H1 (cell line): Measurements from ENCODE around the gene DRC1. TPM values are rescaled to one million over a fixed set of nuclear protein-coding genes. Genes with fewer than 3 reads are reported as not detected.
A peak's percentile ranks its signal among the peaks of the same experiment; 100 is the strongest.

Experiments
- CTCF ChIA-PET: fragments of 300-600 bp; sonication (Branson Sonifier 250); formaldehyde crosslinking; loops from one replicate; lab custom pipeline; 2021; ENCODE audit not compliant: partially characterized antibody; lab: Charles Lee
- POLR2A ChIA-PET: fragments of 300-600 bp; sonication (Branson Sonifier 250); formaldehyde crosslinking; loops from one replicate; lab custom pipeline; 2021; ENCODE audit warnings: inconsistent platforms; ENCODE audit not compliant: partially characterized antibody; lab: Charles Lee
- DNase-seq, 2 experiments: peaks; one replicate each; pipeline versions ENCODE4 v3.0.0 to v3.0.0-alpha.2; 2010 to 2022; ENCODE audit warnings: low spot score in 2 of 2, low read depth in 1 of 2, mixed read lengths in 1 of 2
- FAIRE-seq: peaks from 2 replicates; lab custom pipeline; 2011; peaks lifted over from hg19 to GRCh38; lab: Jason Lieb, UNC
- H2AFZ ChIP-seq: 2 replicates; pipeline ENCODE4 v1.8.1; 2012; ENCODE audit warnings: low read length, inconsistent platforms
- H2AK5ac ChIP-seq: 2 replicates; pipeline ENCODE4 v1.6.1; 2013; ENCODE audit warnings: low read depth, low read length
- H2BK120ac ChIP-seq: replicated peaks from 2 replicates; pipeline ENCODE3; 2013; ENCODE audit warnings: low read depth, low read length, inconsistent platforms
- H2BK12ac ChIP-seq: 2 replicates; pipeline ENCODE4 v1.6.1; 2013; ENCODE audit warnings: low read depth, low read length
- H2BK15ac ChIP-seq: 2 replicates; pipeline ENCODE4 v1.6.1; 2013; ENCODE audit warnings: low read length
- H2BK20ac ChIP-seq: 2 replicates; pipeline ENCODE4 v1.6.1; 2013; ENCODE audit warnings: low read length
- H2BK5ac ChIP-seq: 2 replicates; pipeline ENCODE4 v1.6.1; 2013; ENCODE audit warnings: low read depth, low read length
- H3K14ac ChIP-seq: 2 replicates; pipeline ENCODE4 v1.6.1; 2013; ENCODE audit warnings: inconsistent platforms; ENCODE audit not compliant: insufficient read length
- H3K18ac ChIP-seq: 2 replicates; pipeline ENCODE4 v1.6.1; 2013; ENCODE audit warnings: low read length; ENCODE audit errors: extremely low read depth
- H3K23ac ChIP-seq: 2 replicates; pipeline ENCODE4 v1.6.1; 2013; ENCODE audit warnings: inconsistent platforms; ENCODE audit not compliant: insufficient read length
- H3K23me2 ChIP-seq: 2 replicates; pipeline ENCODE4 v1.6.1; 2013; ENCODE audit warnings: low read depth, low read length
- H3K27ac ChIP-seq: 2 replicates; pipeline ENCODE4 v1.6.1; 2011; ENCODE audit warnings: low read depth, low read length, inconsistent platforms
- H3K27me3 ChIP-seq, 4 experiments: replicated peaks in 1 of 4; 1 replicate in 1 of 4; 2 replicates in 3 of 4; pipeline versions ENCODE4 v1.6.1 to v1.8.1; 2011 to 2013; ENCODE audit warnings: low read length in 3 of 4, mild to moderate bottlenecking in 3 of 4, inconsistent platforms in 2 of 4, mixed read lengths in 2 of 4, moderate library complexity in 1 of 4; ENCODE audit not compliant: control insufficient read depth in 3 of 4, insufficient read depth in 3 of 4; ENCODE audit errors: extremely low read depth in 1 of 4
- H3K36me3 ChIP-seq, 4 experiments: 2 replicates each; pipeline versions ENCODE4 v1.6.1 to v1.8.1; 2011 to 2013; ENCODE audit warnings: mild to moderate bottlenecking in 4 of 4, low read length in 3 of 4, moderate library complexity in 2 of 4, control low read depth in 1 of 4, inconsistent platforms in 1 of 4; ENCODE audit not compliant: insufficient read depth in 4 of 4, control insufficient read depth in 2 of 4
- H3K4ac ChIP-seq: replicated peaks from 2 replicates; pipeline ENCODE3; 2013; ENCODE audit warnings: low read length, low read depth, mixed read lengths, inconsistent platforms; ENCODE audit not compliant: insufficient read length
- H3K4me1 ChIP-seq, 4 experiments: replicated peaks in 1 of 4; 1 replicate in 1 of 4; 2 replicates in 3 of 4; pipeline versions ENCODE4 v1.6.1 to v1.8.1; 2011 to 2013; ENCODE audit warnings: low read length in 3 of 4, inconsistent platforms in 2 of 4, mixed read lengths in 1 of 4; ENCODE audit not compliant: insufficient read depth in 4 of 4, control insufficient read depth in 3 of 4
- H3K4me2 ChIP-seq, 2 experiments: 2 replicates each; pipeline versions ENCODE4 v1.6.1 to v1.8.1; 2011 to 2013; ENCODE audit warnings: low read depth in 2 of 2, low read length in 2 of 2, control low read depth in 1 of 2, inconsistent platforms in 1 of 2, mild to moderate bottlenecking in 1 of 2; ENCODE audit not compliant: insufficient read depth in 1 of 2
- H3K4me3 ChIP-seq, 4 experiments: fragments of 200-600, 300-600 bp in 1 of 4; sonication (generic), shearing (Covaris generic), sonication (Bioruptor Twin) in 1 of 4; 2 replicates each; pipeline versions ENCODE4 v1.5.1 to v1.8.1; 2011 to 2016; ENCODE audit warnings: low read length in 4 of 4, low read depth in 3 of 4, control low read depth in 2 of 4, inconsistent platforms in 2 of 4, mild to moderate bottlenecking in 2 of 4, mixed read lengths in 1 of 4, moderate library complexity in 1 of 4; ENCODE audit not compliant: insufficient read depth in 2 of 4; ENCODE audit errors: extremely low read depth in 1 of 4
- H3K56ac ChIP-seq: replicated peaks from 2 replicates; pipeline ENCODE3; 2013; ENCODE audit warnings: low read depth, mild to moderate bottlenecking, mixed read lengths, low read length, inconsistent platforms; ENCODE audit not compliant: insufficient read length
- H3K79me1 ChIP-seq: 2 replicates; pipeline ENCODE4 v1.6.1; 2013; ENCODE audit warnings: low read depth, low read length, control low read depth
- H3K79me2 ChIP-seq, 2 experiments: 2 replicates each; pipeline versions ENCODE4 v1.6.1 to v1.8.1; 2012 to 2013; ENCODE audit warnings: low read length in 2 of 2, mild to moderate bottlenecking in 2 of 2, inconsistent platforms in 1 of 2; ENCODE audit not compliant: insufficient read depth in 2 of 2, control insufficient read depth in 1 of 2
- H3K9ac ChIP-seq, 4 experiments: replicated peaks in 1 of 4; 1 replicate in 1 of 4; 2 replicates in 3 of 4; pipeline versions ENCODE4 v1.6.1 to v1.8.1; 2011 to 2013; ENCODE audit warnings: low read depth in 3 of 4, low read length in 3 of 4, control low read depth in 2 of 4, mild to moderate bottlenecking in 2 of 4, moderate library complexity in 2 of 4, inconsistent platforms in 1 of 4; ENCODE audit errors: extremely low read depth in 1 of 4
- H3K9me3 ChIP-seq, 2 experiments: 2 replicates each; pipeline versions ENCODE4 v1.6.1 to v1.8.1; 2012 to 2013; ENCODE audit warnings: mild to moderate bottlenecking in 2 of 2, moderate library complexity in 2 of 2, control low read depth in 1 of 2, inconsistent platforms in 1 of 2, low read depth in 1 of 2, low read length in 1 of 2, mixed read lengths in 1 of 2; ENCODE audit not compliant: insufficient read depth in 2 of 2
- H4K20me1 ChIP-seq, 2 experiments: replicated peaks in 1 of 2; 2 replicates each; pipeline versions ENCODE3 to v1.8.1; 2011 to 2013; ENCODE audit warnings: inconsistent platforms in 2 of 2, low read length in 2 of 2, mild to moderate bottlenecking in 1 of 2; ENCODE audit not compliant: insufficient read depth in 2 of 2, control insufficient read depth in 1 of 2
- H4K5ac ChIP-seq: 2 replicates; pipeline ENCODE4 v1.6.1; 2013; ENCODE audit warnings: low read length, low read depth, mixed read lengths, inconsistent platforms; ENCODE audit not compliant: insufficient read length
- H4K8ac ChIP-seq: 2 replicates; pipeline ENCODE4 v1.8.0; 2013; ENCODE audit warnings: mild to moderate bottlenecking, moderate library complexity, low read length, inconsistent platforms; ENCODE audit not compliant: insufficient read depth; ENCODE audit errors: extremely low read depth
- H4K91ac ChIP-seq: replicated peaks from 2 replicates; pipeline ENCODE3; 2013; ENCODE audit warnings: low read length, mixed read lengths, inconsistent platforms; ENCODE audit not compliant: insufficient read length
- ASH2L ChIP-seq: fragments of 200-600, 300-600 bp; sonication (generic); IDR thresholded peaks from one replicate; pipeline ENCODE4 v1.7.1; 2017; ENCODE audit warnings: low read length
- BACH1 ChIP-seq: IDR thresholded peaks from 2 replicates; pipeline ENCODE4 v1.6.1; 2012; ENCODE audit warnings: low read length, improper control_type of control experiment
- CREB1 ChIP-seq: IDR thresholded peaks from 2 replicates; pipeline ENCODE4 v1.6.1; 2012; ENCODE audit warnings: inconsistent platforms
- MAFK ChIP-seq: IDR thresholded peaks from 2 replicates; pipeline ENCODE4 v1.6.1; 2012; ENCODE audit warnings: low read depth, mild to moderate bottlenecking, improper control_type of control experiment, low read length
- POLR2A ChIP-seq, 2 experiments: IDR thresholded peaks; 1 replicate in 1 of 2; 2 replicates in 1 of 2; pipeline ENCODE4 v1.6.1; 2011; ENCODE audit warnings: low read depth in 2 of 2, low read length in 2 of 2, mild to moderate bottlenecking in 2 of 2; ENCODE audit errors: control extremely low read depth in 1 of 2
- TAF7 ChIP-seq: optimal IDR thresholded peaks from 2 replicates; pipeline ENCODE3; 2011; ENCODE audit warnings: low read depth, mild to moderate bottlenecking, inconsistent platforms, low read length, moderate library complexity, borderline replicate concordance
- WGBS, 2 experiments: shearing (Covaris generic) in 1 of 2; methylation state at CpG; one replicate each; pipeline versions ENCODE4 v1.1.6 to v1.1.7; 2013 to 2015; ENCODE audit warnings: low lambda C conversion rate in 2 of 2, mixed read lengths in 2 of 2, inconsistent platforms in 1 of 2, low coverage in 1 of 2, missing lambda C conversion rate in 1 of 2; ENCODE audit not compliant: insufficient replicate concordance in 2 of 2, insufficient coverage in 1 of 2, insufficient read length in 1 of 2; ENCODE audit errors: extremely low coverage in 1 of 2, missing lambda C conversion rate in 1 of 2; 5-methylcytosine and 5-hydroxymethylcytosine counted together
- polyA plus RNA-seq, 7 experiments: library from polyadenylated mRNA; depleted of rRNA in 3 of 7; stranded (reverse) in 5 of 7; unstranded in 2 of 7; fragments of >200 nt in 5 of 7; fragments of 200-250 nt in 2 of 7; gene quantifications; 1 replicate in 5 of 7; 2 replicates in 1 of 7; 4 replicates in 1 of 7; pipeline versions ENCODE4 v1.2.1 to v1.2.3, GENCODE V29; 2011 to 2013; ENCODE audit warnings: missing spikeins in 2 of 7, mixed read lengths in 2 of 7
- total RNA-seq: library from RNA; stranded (reverse); fragmentation: NEBNext Ultra II Directional; extraction: Animal tissue kit (Norgen Biotek cat#: 25700); gene quantifications from 2 replicates; pipeline ENCODE4 v1.2.1, GENCODE V29; 2021

The DRC1 gene
- total and polyA plus RNA-seq, 2 of the 8 experiments (the other 6 are each of a cell fraction or from before 2014, with no cell fraction given) = 0.08 TPM; not detected in 1

DNA sequence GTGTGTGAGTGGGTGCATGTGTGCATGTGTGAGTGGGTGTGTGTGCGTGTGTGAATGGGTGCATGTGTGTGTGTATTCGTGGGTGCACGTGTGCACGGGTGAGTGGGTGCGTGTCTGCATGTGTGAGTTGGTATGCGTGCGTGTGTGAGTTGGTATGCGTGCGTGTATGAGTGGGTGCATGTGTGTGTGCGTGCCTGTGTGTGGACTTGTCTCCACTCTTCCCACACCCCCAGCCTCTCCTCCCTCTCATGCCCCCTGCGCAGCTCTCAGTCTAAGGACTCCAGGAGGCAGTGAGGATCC is 81.3 kb downstream of the DRC1 start:
- no peaks in the 10 kb centered on the region for H3K36me3 ChIP-seq
- peaks cover 5% of the 10 kb centered on the region; the same call in 1 of the 2 replicates for H3K23me2 ChIP-seq
- TF ChIP-seq CREB1 = no peak
- no peak for TF ChIP-seq BACH1
- no peak for TF ChIP-seq TAF7
- TF ChIP-seq ASH2L = no peak
- no peak for TF ChIP-seq MAFK
- no peak for TF ChIP-seq POLR2A (IDR thresholded peaks at IDR 0.05; ENCODE audit: control extremely low read depth in 1 of 2, low read depth in 2 of 2, low read length in 2 of 2)
- no peak overlapping the region for H3K9ac ChIP-seq
- H2BK20ac ChIP-seq = no peak overlapping the region
- no peaks in the 10 kb centered on the region for H3K79me1 ChIP-seq
- H3K18ac ChIP-seq = no peak overlapping the region
- H4K91ac ChIP-seq = no peak overlapping the region
- H4K8ac ChIP-seq = no peak overlapping the region
- no peak overlapping the region for H3K27ac ChIP-seq
- ChIA-PET POLR2A (no interaction called here), CTCF (interaction anchor here (1.0 to 3.4 kb wide), 3 partner anchors 15 to 20 kb away, joined by 3 to 14 read pairs (median 3); no protein-coding TSS in a partner anchor)
- H2AFZ ChIP-seq = no peak overlapping the region
- H4K5ac ChIP-seq = no peak overlapping the region
- FAIRE-seq (no peak), DNase-seq (no peak)
- H3K4me2 ChIP-seq = no peak overlapping the region
- no peak overlapping the region for H3K14ac ChIP-seq
- H3K4me3 ChIP-seq = no peak overlapping the region
- H3K56ac ChIP-seq = no peak overlapping the region
- H2BK15ac ChIP-seq = no peak overlapping the region
- peak overlapping the region; percentile 47; the same call in 1 of the 2 replicates for H2BK5ac ChIP-seq
- no peak overlapping the region for H3K23ac ChIP-seq
- H2BK120ac ChIP-seq = no peak overlapping the region
- H3K4me1 ChIP-seq = no peaks in the 10 kb centered on the region; a peak in 1 of 7 replicates
- no peaks in the 10 kb centered on the region for H3K9me3 ChIP-seq
- no peaks in the 10 kb centered on the region for H3K79me2 ChIP-seq
- WGBS, 2 experiments = 90% methylated on average over 11 of the region's 11 CpGs; no CpG with 5 or more reads in 1 of the 2 experiments
- H2BK12ac ChIP-seq = no peak overlapping the region
- H3K4ac ChIP-seq = no peak overlapping the region
- peaks cover 0 to 7% of the 10 kb centered on the region in 2 experiments for H4K20me1 ChIP-seq
- no peaks in the 10 kb centered on the region for H3K27me3 ChIP-seq
- H2AK5ac ChIP-seq = no peak overlapping the region
